ENCODE measurements around the gene NRF1.
A peak's percentile ranks its signal among the peaks of the same experiment; 100 is the strongest.

NRF1 gene

DNA sequence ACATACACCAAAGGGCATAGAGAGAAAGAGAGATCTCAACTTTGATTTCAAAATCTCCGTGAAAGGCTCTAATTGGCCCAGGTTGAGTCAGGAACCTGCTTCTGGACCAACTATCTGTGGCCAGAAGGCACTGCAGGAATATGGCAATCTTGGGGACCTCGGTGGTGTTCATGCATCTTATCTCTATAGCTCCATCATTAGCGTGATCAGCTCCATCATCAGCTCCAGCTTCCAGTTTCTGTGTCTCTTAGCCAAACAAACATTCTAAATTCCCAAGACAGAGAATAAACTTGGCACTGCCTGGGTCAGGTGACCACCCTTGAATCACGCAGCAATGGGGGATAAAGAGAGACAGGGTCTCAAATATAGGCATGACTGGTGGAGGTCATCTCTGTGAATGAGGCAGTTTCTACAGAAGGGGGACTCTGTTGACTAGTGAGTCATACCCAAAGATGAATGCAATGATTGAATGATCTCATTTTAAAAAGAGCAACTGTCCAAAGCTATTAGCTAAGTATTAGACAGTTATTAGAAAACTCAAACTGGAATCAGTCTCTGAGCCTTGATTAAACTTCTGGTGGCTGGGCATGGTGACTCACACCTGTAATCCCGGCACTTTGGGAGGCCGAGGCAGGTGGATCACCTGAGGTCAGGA is 5.4 kb upstream of the NRF1 start:
- no peak overlapping the region for H3K4me3 ChIP-seq (replicated peaks in 1 of 2; ENCODE audit: low read depth in 2 of 2, low read length in 2 of 2)
- TF ChIP-seq, protein P1, sequence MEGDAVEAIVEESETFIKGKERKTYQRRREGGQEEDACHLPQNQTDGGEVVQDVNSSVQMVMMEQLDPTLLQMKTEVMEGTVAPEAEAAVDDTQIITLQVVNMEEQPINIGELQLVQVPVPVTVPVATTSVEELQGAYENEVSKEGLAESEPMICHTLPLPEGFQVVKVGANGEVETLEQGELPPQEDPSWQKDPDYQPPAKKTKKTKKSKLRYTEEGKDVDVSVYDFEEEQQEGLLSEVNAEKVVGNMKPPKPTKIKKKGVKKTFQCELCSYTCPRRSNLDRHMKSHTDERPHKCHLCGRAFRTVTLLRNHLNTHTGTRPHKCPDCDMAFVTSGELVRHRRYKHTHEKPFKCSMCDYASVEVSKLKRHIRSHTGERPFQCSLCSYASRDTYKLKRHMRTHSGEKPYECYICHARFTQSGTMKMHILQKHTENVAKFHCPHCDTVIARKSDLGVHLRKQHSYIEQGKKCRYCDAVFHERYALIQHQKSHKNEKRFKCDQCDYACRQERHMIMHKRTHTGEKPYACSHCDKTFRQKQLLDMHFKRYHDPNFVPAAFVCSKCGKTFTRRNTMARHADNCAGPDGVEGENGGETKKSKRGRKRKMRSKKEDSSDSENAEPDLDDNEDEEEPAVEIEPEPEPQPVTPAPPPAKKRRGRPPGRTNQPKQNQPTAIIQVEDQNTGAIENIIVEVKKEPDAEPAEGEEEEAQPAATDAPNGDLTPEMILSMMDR (IDR thresholded peaks at IDR 0.05; ENCODE audit: low read depth, low read length): no peak
- DNase-seq (ENCODE audit: low read depth in 2 of 2): no peak

DNA sequence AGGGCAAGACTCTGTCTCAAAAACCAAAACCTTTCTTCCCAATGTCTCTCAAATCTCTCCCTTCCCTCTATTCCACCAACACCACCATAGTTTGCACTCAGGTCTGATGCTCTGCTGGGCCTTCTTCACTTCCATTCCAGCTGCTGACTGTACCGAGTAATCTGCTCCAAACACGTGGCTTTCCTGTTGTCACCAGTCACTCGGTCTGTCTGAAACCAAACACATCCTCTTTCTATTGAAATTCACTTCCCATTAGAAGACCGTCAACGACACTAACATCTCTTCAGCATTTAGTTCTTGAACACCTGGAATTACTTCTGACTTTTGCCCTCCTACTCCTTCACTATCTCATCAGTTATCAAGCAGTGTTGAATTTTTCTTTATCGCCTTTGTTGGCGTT is 4.7 kb upstream of the NRF1 start:
- no peak overlapping the region for H3K4me3 ChIP-seq (replicated peaks in 1 of 2; ENCODE audit: low read depth in 2 of 2, low read length in 2 of 2)
- TF ChIP-seq, protein P1 (IDR thresholded peaks at IDR 0.05; ENCODE audit: low read depth, low read length): no peak
- no peak for DNase-seq (ENCODE audit: low read depth in 2 of 2)

DNA sequence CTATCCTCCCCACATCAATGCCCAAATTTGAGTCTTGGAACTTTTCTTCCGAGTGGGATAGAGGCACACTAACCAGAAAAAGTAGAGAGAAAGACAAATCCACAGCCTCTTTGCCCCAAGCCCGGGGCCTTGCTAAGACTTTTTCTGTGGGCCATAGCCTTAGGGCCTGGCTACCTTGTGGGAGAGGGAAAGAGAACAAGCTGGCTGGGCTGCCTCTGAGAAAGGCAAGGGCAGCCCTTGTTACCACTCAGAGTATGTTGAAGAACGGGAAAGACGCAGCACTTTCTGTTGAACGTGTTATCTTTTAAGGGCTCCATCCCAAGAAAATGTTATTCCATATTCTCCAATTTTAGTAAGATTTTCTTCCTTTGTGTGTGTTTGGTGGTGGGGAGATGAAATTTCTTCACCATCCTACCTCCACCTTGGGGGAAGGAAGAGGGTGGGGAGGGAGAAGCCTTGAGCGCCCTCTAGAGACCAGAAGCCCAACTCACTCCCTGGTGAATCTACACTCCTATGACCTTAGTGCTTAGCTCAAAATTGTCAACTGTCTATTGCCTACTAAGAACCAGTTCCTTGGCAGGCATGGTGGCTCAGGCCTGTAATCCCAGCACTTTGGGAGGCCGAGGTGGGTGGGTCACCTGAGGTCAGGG is 3.9 kb upstream of the NRF1 start:
- TF ChIP-seq, protein P1 (IDR thresholded peaks at IDR 0.05; ENCODE audit: low read depth, low read length): peak; percentile 81
- DNase-seq (ENCODE audit: low read depth in 2 of 2): peak; percentile 42 to 64
- H3K4me3 ChIP-seq (replicated peaks in 1 of 2; ENCODE audit: low read depth in 2 of 2, low read length in 2 of 2): no peak overlapping the region

DNA sequence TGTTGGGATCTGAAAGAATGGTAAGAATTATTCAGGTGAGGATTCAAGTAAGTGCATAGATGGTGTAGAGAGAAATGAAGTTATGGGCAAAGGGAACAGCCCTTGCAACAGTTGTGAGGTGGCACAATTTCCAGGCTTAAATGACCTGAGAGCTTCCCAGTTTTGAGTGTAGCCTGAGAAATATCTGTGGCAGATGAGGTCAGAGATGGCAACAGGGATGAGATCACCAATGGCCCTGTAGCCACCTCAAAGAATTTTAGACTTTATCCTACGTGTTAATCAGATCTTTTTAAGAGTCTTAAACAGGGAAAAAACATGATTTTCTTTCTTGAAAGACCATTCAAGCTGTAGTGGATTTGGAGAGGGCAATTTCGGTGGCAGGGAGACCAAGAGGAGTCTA is 1.9 kb upstream of the NRF1 start:
- DNase-seq (ENCODE audit: low read depth in 2 of 2): no peak
- TF ChIP-seq, protein P1 (IDR thresholded peaks at IDR 0.05; ENCODE audit: low read depth, low read length): no peak
- H3K4me3 ChIP-seq (replicated peaks in 1 of 2; ENCODE audit: low read depth in 2 of 2, low read length in 2 of 2): no peak overlapping the region

DNA sequence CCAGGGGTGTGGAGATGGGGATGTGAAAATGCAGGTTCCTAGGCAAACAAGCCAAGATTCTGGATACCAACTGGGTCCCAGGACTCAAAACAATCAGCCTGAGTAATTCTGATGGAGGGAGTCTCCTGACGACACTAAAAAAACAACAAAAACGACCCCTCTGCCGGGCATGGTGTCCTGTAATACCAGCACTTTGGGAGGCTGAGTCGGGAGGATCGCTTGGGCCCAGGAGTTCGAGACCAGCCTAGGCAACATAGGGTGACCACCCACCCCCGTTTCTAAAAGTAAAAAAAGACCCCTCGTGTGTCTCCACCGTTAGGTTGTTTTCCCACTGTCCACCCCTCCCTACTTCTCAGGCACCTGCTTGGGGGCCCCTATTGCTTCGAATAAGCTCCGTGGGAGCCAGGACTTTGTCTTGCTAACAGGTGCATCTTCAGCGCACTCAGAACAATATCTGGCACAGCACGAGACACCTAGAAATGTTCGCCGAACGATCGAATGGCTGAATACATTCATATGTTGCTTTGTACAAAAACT is 743 bp upstream of the NRF1 start:
- TF ChIP-seq, protein P1 (IDR thresholded peaks at IDR 0.05; ENCODE audit: low read depth, low read length): no peak
- no peak for DNase-seq (ENCODE audit: low read depth in 2 of 2)
- H3K4me3 ChIP-seq (replicated peaks in 1 of 2; ENCODE audit: low read depth in 2 of 2, low read length in 2 of 2): peak overlapping the region; percentile 88

DNA sequence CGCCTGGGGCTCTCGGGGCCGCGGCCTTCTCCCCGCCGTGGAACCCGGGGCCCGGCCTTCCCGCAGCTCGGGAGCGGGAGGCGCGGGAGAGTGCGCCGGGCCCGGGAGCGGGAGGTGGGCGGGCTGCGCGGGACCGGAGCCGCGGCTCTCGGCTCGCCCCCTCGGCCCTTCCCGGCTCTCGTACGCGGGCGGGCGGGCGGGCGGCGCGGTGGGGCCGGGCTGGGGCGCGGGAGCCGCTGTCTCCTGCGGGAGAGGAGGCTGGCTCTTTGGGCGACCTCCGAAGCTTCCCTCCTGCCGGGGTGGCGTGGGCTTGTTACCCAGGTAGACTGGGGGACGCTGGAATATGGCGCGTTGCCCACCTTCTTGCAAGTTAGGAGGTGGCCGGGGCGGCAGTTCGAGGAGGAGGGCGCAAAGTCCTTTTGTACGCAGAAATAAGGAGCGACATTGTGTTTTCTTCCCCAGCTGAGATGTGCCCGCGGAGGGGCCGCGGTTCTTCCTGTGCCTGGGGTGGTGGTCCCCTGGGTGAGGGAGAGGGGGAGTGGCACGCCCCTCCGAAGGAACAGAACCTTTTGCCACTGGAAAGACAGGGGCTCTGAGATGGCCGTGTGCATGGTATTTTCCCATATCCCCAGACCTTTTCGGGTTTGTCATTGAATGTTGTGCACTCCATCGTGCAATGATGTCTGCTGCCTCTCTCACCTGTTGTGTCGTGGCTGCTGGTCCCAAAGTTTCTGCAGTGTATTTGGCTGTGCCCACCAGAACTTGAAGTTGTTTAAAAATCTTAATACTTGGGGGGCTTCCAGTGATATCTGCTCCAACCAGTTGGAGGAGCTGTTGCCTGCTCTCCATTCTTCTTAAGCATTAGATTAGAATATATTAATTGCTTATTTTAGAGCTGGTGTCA is 844 bp downstream of the NRF1 start:
- peak; percentile 61 to 62 for DNase-seq (ENCODE audit: low read depth in 2 of 2)
- H3K4me3 ChIP-seq (replicated peaks in 1 of 2; ENCODE audit: low read depth in 2 of 2, low read length in 2 of 2): peak overlapping the region; percentile 88 to 93
- TF ChIP-seq, protein P1 (IDR thresholded peaks at IDR 0.05; ENCODE audit: low read depth, low read length): peak; percentile 69
